ENCODE data around the gene PHLPP1. TPM values are rescaled to one million over a fixed set of nuclear protein-coding genes. Genes with fewer than 3 reads are reported as not detected.

Gene PHLPP1
- total and polyA plus RNA-seq, 2 donors from 2014 or later: 2.9 to 13.0 TPM

- no peak for TF ChIP-seq CTCF (IDR thresholded peaks at IDR 0.05; ENCODE audit: borderline replicate concordance, extremely low read depth, insufficient read depth)
- Histone ChIP-seq H3K9ac (ENCODE audit: low read length in 3 of 3) (no peak overlapping the region), H3K36me3 (ENCODE audit: control insufficient read depth in 2 of 3, insufficient read depth in 3 of 3, low read length in 3 of 3) (no peaks in the 10 kb centered on the region), H3K9me3 (ENCODE audit: control insufficient read depth in 2 of 3, insufficient read depth in 1 of 3, low read length in 3 of 3) (no peaks in the 10 kb centered on the region), H3K4me3 (ENCODE audit: low read length in 3 of 3) (no peak overlapping the region), H3K27ac (ENCODE audit: low read depth in 2 of 2, low read length in 2 of 2) (no peak overlapping the region), H3K27me3 (ENCODE audit: control insufficient read depth, insufficient read depth, low read length) (no peaks in the 10 kb centered on the region), H3K4me1 (ENCODE audit: control insufficient read depth in 2 of 3, insufficient read depth in 2 of 3, low read depth in 1 of 3, low read length in 3 of 3) (no peaks in the 10 kb centered on the region)
- DNase-seq: no peak
- FAIRE-seq: no peak
- intact Hi-C loops (cut with DNase I): no loop called here
Measured at GRCh38 chr18:62771494-62772270, 56.3 kb downstream of the PHLPP1 start.

GRCh38 chr18:62772860-62773584 is 57.7 kb downstream of the PHLPP1 start:
- intact Hi-C loops (cut with DNase I): no loop called here
- FAIRE-seq (no peak), DNase-seq (no peak)
- no peak overlapping the region for H3K27ac ChIP-seq (ENCODE audit: low read depth in 2 of 2, low read length in 2 of 2)
- no peaks in the 10 kb centered on the region for H3K9me3 ChIP-seq (ENCODE audit: control insufficient read depth in 2 of 3, insufficient read depth in 1 of 3, low read length in 3 of 3)
- no peaks in the 10 kb centered on the region for H3K4me1 ChIP-seq (ENCODE audit: control insufficient read depth in 2 of 3, insufficient read depth in 2 of 3, low read depth in 1 of 3, low read length in 3 of 3)
- H3K36me3 ChIP-seq (ENCODE audit: control insufficient read depth in 2 of 3, insufficient read depth in 3 of 3, low read length in 3 of 3): no peaks in the 10 kb centered on the region
- no peaks in the 10 kb centered on the region for H3K27me3 ChIP-seq (ENCODE audit: control insufficient read depth, insufficient read depth, low read length)
- H3K4me3 ChIP-seq (ENCODE audit: low read length in 3 of 3): no peak overlapping the region
- TF ChIP-seq CTCF (IDR thresholded peaks at IDR 0.05; ENCODE audit: borderline replicate concordance, extremely low read depth, insufficient read depth): no peak
- no peak overlapping the region for H3K9ac ChIP-seq (ENCODE audit: low read length in 3 of 3)

- Histone ChIP-seq H3K9me3 (ENCODE audit: control insufficient read depth in 2 of 3, insufficient read depth in 1 of 3, low read length in 3 of 3) (no peaks in the 10 kb centered on the region), H3K36me3 (ENCODE audit: control insufficient read depth in 2 of 3, insufficient read depth in 3 of 3, low read length in 3 of 3) (no peaks in the 10 kb centered on the region), H3K4me3 (ENCODE audit: low read length in 3 of 3) (no peak overlapping the region), H3K27me3 (ENCODE audit: control insufficient read depth, insufficient read depth, low read length) (no peaks in the 10 kb centered on the region), H3K27ac (ENCODE audit: low read depth in 2 of 2, low read length in 2 of 2) (no peak overlapping the region), H3K9ac (ENCODE audit: low read length in 3 of 3) (no peak overlapping the region), H3K4me1 (ENCODE audit: control insufficient read depth in 2 of 3, insufficient read depth in 2 of 3, low read depth in 1 of 3, low read length in 3 of 3) (no peaks in the 10 kb centered on the region)
- TF ChIP-seq CTCF (IDR thresholded peaks at IDR 0.05; ENCODE audit: borderline replicate concordance, extremely low read depth, insufficient read depth): no peak
- DNase-seq (no peak), FAIRE-seq (no peak)
- intact Hi-C loops (cut with DNase I): no loop called here
Measured at GRCh38 chr18:62773691-62774090, 58.4 kb downstream of the PHLPP1 start.

Data from kidney (tissue), 14 donors.